Activated T-cell treated with anti-CD3 and anti-CD28 coated beads, Interleukin-2, amount 50 U/mL, for 72 hours (primary cell): Measurements from ENCODE around the gene PTPRU. TPM values are rescaled to one million over a fixed set of nuclear protein-coding genes. Genes with fewer than 3 reads are reported as not detected.
"Not testable (repeated sequence)": the region's sequence is repeated elsewhere in the genome, so short reads cannot be mapped to it uniquely, and the experiment has no call there.

Experiments used
- ATAC-seq, 2 donors: fragments of 150-1000 bp; cut with Tn5 transposase; replicated peaks in 1 of 2; 2 replicates each; pipeline ENCODE4 v1.10.0; 2021; ENCODE audit warnings: moderate library complexity in 2 of 2, mild to moderate bottlenecking in 1 of 2
- DNase-seq, 2 donors: peaks; one replicate each; pipeline ENCODE4 v3.0.0; 2021 to 2022; ENCODE audit warnings: mixed read lengths in 1 of 2
- H3K27ac Mint-ChIP-seq: one replicate; pipeline ENCODE4 v1.8.0; 2022; ENCODE audit warnings: mild to moderate bottlenecking, moderate library complexity, mixed read lengths
- H3K27me3 Mint-ChIP-seq: one replicate; pipeline ENCODE4 v1.8.0; 2022; ENCODE audit warnings: low read depth, mixed read lengths
- H3K36me3 Mint-ChIP-seq, 2 donors: one replicate each; pipeline ENCODE4 v1.8.0; 2022; ENCODE audit warnings: mixed read lengths in 2 of 2, mild to moderate bottlenecking in 1 of 2; ENCODE audit not compliant: insufficient read depth in 2 of 2
- H3K4me1 Mint-ChIP-seq: one replicate; pipeline ENCODE4 v1.8.0; 2022; ENCODE audit warnings: low read depth, mixed read lengths
- H3K4me3 Mint-ChIP-seq, 2 donors: one replicate each; pipeline ENCODE4 v1.8.0; 2022; ENCODE audit warnings: mild to moderate bottlenecking in 2 of 2, mixed read lengths in 2 of 2, moderate library complexity in 2 of 2
- H3K9me3 Mint-ChIP-seq, 2 donors: one replicate each; pipeline ENCODE4 v1.8.0; 2022; ENCODE audit warnings: mixed read lengths in 2 of 2
- total RNA-seq, 2 donors: library from RNA; stranded (reverse); gene quantifications; one replicate each; pipeline ENCODE4 v1.2.3, GENCODE V29; 2022

Gene PTPRU
- total RNA-seq, 2 donors from 2014 or later: 0.17 to 0.83 TPM

- DNase-seq (no peak), ATAC-seq (no peak)
- H3K9me3 Mint-ChIP-seq: no peaks in the 10 kb centered on the region
- H3K27me3 Mint-ChIP-seq: no peaks in the 10 kb centered on the region
- peak overlapping the region; percentile 16 to 50 for H3K4me3 Mint-ChIP-seq
- H3K27ac Mint-ChIP-seq: no peak overlapping the region
- no peaks in the 10 kb centered on the region for H3K36me3 Mint-ChIP-seq
- H3K4me1 Mint-ChIP-seq: peaks cover 6% of the 10 kb centered on the region
Observed at GRCh38 chr1:29283804-29284195, 47.5 kb downstream of the PTPRU start.

GRCh38 chr1:29284286-29284960, 48.1 kb downstream of the PTPRU start:
- H3K4me1 Mint-ChIP-seq: peaks cover 6% of the 10 kb centered on the region
- no peaks in the 10 kb centered on the region for H3K36me3 Mint-ChIP-seq
- no peak overlapping the region for H3K27ac Mint-ChIP-seq
- no peaks in the 10 kb centered on the region for H3K9me3 Mint-ChIP-seq
- no peak overlapping the region for H3K4me3 Mint-ChIP-seq
- no peaks in the 10 kb centered on the region for H3K27me3 Mint-ChIP-seq
- DNase-seq (no peak), ATAC-seq (no peak)

- H3K4me1 Mint-ChIP-seq: peaks cover 6% of the 10 kb centered on the region
- H3K9me3 Mint-ChIP-seq: no peaks in the 10 kb centered on the region
- ATAC-seq: no peak
- H3K27ac Mint-ChIP-seq: no peak overlapping the region
- H3K36me3 Mint-ChIP-seq: no peaks in the 10 kb centered on the region
- no peak for DNase-seq
- no peak overlapping the region for H3K4me3 Mint-ChIP-seq
- no peaks in the 10 kb centered on the region for H3K27me3 Mint-ChIP-seq
Observed at GRCh38 chr1:29284961-29285560, 48.7 kb downstream of the PTPRU start.

- Mint-ChIP-seq H3K9me3 (no peaks in the 10 kb centered on the region), H3K4me1 (peaks cover 6% of the 10 kb centered on the region), H3K27me3 (no peaks in the 10 kb centered on the region), H3K4me3 (no peak overlapping the region), H3K36me3 (no peaks in the 10 kb centered on the region), H3K27ac (no peak overlapping the region)
- no peak for DNase-seq
- ATAC-seq: no peak
Observed at GRCh38 chr1:29285771-29286170, 49.4 kb downstream of the PTPRU start.

- H3K27me3 Mint-ChIP-seq: no peaks in the 10 kb centered on the region
- H3K9me3 Mint-ChIP-seq: no peaks in the 10 kb centered on the region
- H3K36me3 Mint-ChIP-seq: no peaks in the 10 kb centered on the region
- no peak overlapping the region for H3K27ac Mint-ChIP-seq
- H3K4me1 Mint-ChIP-seq: peaks cover 6% of the 10 kb centered on the region
- ATAC-seq (no peak), DNase-seq (no peak)
- no peak overlapping the region for H3K4me3 Mint-ChIP-seq
Observed at GRCh38 chr1:29286194-29286767, 50.0 kb downstream of the PTPRU start.

- H3K36me3 Mint-ChIP-seq: no peaks in the 10 kb centered on the region
- no peak overlapping the region for H3K4me3 Mint-ChIP-seq
- H3K27me3 Mint-ChIP-seq: no peaks in the 10 kb centered on the region
- H3K4me1 Mint-ChIP-seq: no peaks in the 10 kb centered on the region
- no peak for ATAC-seq
- H3K9me3 Mint-ChIP-seq: no peaks in the 10 kb centered on the region
- no peak for DNase-seq
- no peak overlapping the region for H3K27ac Mint-ChIP-seq
Observed at GRCh38 chr1:29289493-29289892, 53.2 kb downstream of the PTPRU start.

- Mint-ChIP-seq H3K4me1 (no peaks in the 10 kb centered on the region), H3K27ac (no peak overlapping the region), H3K36me3 (no peaks in the 10 kb centered on the region), H3K9me3 (no peaks in the 10 kb centered on the region), H3K27me3 (peaks cover 6% of the 10 kb centered on the region), H3K4me3 (no peak overlapping the region)
- ATAC-seq: no peak
- no peak for DNase-seq
Observed at GRCh38 chr1:29290414-29290985, 54.2 kb downstream of the PTPRU start.

GRCh38 chr1:29291756-29292155, 55.4 kb downstream of the PTPRU start:
- no peak overlapping the region for H3K27ac Mint-ChIP-seq

GRCh38 chr1:29292344-29292743, 56.0 kb downstream of the PTPRU start:
- peaks cover 10% of the 10 kb centered on the region for H3K27me3 Mint-ChIP-seq
- no peaks in the 10 kb centered on the region for H3K9me3 Mint-ChIP-seq
- DNase-seq (no peak), ATAC-seq (no peak)
- H3K27ac Mint-ChIP-seq: no peak overlapping the region
- no peaks in the 10 kb centered on the region for H3K4me1 Mint-ChIP-seq
- no peak overlapping the region for H3K4me3 Mint-ChIP-seq
- no peaks in the 10 kb centered on the region for H3K36me3 Mint-ChIP-seq

More at GRCh38 chr1:29291756-29292155, 55.4 kb downstream of the PTPRU start:
- H3K9me3 Mint-ChIP-seq: no peaks in the 10 kb centered on the region
- peaks cover 6% of the 10 kb centered on the region for H3K27me3 Mint-ChIP-seq
- no peaks in the 10 kb centered on the region for H3K4me1 Mint-ChIP-seq
- ATAC-seq (no peak), DNase-seq (no peak)
- H3K4me3 Mint-ChIP-seq: no peak overlapping the region
- H3K36me3 Mint-ChIP-seq: no peaks in the 10 kb centered on the region

- no peaks in the 10 kb centered on the region for H3K36me3 Mint-ChIP-seq
- H3K27ac Mint-ChIP-seq: no peak overlapping the region
- ATAC-seq: no peak
Observed at GRCh38 chr1:29297450-29297849, 61.1 kb downstream of the PTPRU start.

GRCh38 chr1:29298246-29298645, 61.9 kb downstream of the PTPRU start:
- H3K4me3 Mint-ChIP-seq: no peak overlapping the region
- DNase-seq (no peak), ATAC-seq (no peak)
- no peak overlapping the region for H3K27ac Mint-ChIP-seq
- H3K9me3 Mint-ChIP-seq: peaks cover 0 to 3% of the 10 kb centered on the region in 2 donors
- no peaks in the 10 kb centered on the region for H3K4me1 Mint-ChIP-seq
- H3K27me3 Mint-ChIP-seq: peaks cover 29% of the 10 kb centered on the region
- no peaks in the 10 kb centered on the region for H3K36me3 Mint-ChIP-seq

More at GRCh38 chr1:29297450-29297849, 61.1 kb downstream of the PTPRU start:
- H3K27me3 Mint-ChIP-seq: peaks cover 29% of the 10 kb centered on the region
- no peak overlapping the region for H3K4me3 Mint-ChIP-seq
- peaks cover 0 to 3% of the 10 kb centered on the region in 2 donors for H3K9me3 Mint-ChIP-seq
- DNase-seq: no peak
- no peaks in the 10 kb centered on the region for H3K4me1 Mint-ChIP-seq

GRCh38 chr1:29299446-29299845, 63.1 kb downstream of the PTPRU start:
- no peak for ATAC-seq
- Mint-ChIP-seq H3K4me1 (no peaks in the 10 kb centered on the region), H3K36me3 (no peaks in the 10 kb centered on the region), H3K9me3 (peaks cover 0 to 3% of the 10 kb centered on the region in 2 donors), H3K4me3 (no peak overlapping the region), H3K27me3 (peaks cover 29% of the 10 kb centered on the region), H3K27ac (no peak overlapping the region)
- no peak for DNase-seq

- H3K27me3 Mint-ChIP-seq: peaks cover 23% of the 10 kb centered on the region
- not testable (repeated sequence) for H3K9me3 Mint-ChIP-seq, H3K4me1 Mint-ChIP-seq, H3K27ac Mint-ChIP-seq, H3K36me3 Mint-ChIP-seq, DNase-seq, H3K4me3 Mint-ChIP-seq, ATAC-seq
Observed at GRCh38 chr1:29301732-29302131, 65.4 kb downstream of the PTPRU start.
